GM13976 (cell line): Measurements from ENCODE around the gene RAET1L.
"Not testable (repeated sequence)": the region's sequence is repeated elsewhere in the genome, so short reads cannot be mapped to it uniquely, and the experiment has no call there.

ENCODE experiments used
- DNase-seq: peaks from one replicate; pipeline ENCODE4 v3.0.0; 2012; ENCODE audit warnings: low spot score
- CTCF ChIP-seq: IDR thresholded peaks from 2 replicates; pipeline ENCODE4 v1.5.1; 2012; ENCODE audit warnings: borderline replicate concordance, mild to moderate bottlenecking; ENCODE audit not compliant: insufficient read depth; ENCODE audit errors: extremely low read depth, missing control alignments, control extremely low read depth
- in situ Hi-C: fragments of 300-500 bp; cut with MboI; formaldehyde crosslinking; loops from one replicate; pipeline ENCODE4 v1.12.0; 2022; ENCODE audit warnings: low sequenced_read_pairs, mixed read lengths, inconsistent platforms; ENCODE audit not compliant: unreplicated experiment

Gene RAET1L

DNA sequence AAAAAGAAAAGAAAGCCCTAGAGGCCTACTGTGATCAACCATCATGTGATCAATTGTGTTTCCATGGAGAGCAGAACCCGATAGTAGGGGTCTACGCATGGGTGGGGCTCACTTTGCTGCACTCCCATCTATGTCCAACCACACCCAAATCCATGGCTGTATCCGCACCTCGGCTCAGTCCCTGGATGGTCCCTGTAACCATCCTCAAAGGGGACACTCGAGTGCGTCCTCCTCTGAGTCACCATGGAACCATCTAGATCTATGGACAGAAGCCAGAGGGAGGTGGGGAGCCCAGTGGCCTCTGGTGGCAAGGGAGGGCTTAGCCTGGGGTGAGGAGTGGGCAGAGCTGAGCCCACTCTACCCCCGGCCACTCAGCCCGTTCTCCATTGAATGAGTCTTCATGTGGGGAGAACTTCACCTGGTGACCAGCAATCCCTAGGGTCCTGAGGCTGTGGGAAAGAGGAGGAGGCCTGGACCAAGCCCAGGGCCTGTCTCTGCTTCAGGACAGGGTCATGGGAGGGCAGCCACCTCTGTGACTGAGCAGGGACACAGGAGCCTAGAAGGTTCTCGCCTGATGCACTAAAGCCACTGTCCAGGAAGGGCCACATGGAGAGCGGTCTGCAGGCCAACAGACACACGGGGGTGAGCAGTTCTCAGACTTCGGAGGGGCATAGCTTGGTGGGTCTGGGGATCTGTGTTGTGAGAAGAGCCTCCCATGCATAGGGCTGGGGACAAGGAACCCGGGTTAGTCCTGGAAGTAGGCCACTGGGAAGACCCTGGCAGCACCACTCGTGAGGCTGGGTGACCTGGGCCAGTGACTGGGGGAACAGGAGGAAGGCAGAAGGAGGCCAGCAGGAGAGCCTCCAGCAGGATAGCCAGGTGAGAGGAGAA, 19.3 kb downstream of the RAET1L start:
- no peak for DNase-seq
- TF ChIP-seq CTCF = no peak
- in situ Hi-C loops = loop anchor here (5.0 kb wide), 1 partner anchor 69 kb away; no protein-coding TSS in a partner anchor

GRCh38 chr6:150004783-150005717, 20.3 kb downstream of the RAET1L start:
- no peak for TF ChIP-seq CTCF
- in situ Hi-C loops = loop anchor here (5.0 kb wide), 1 partner anchor 68 kb away; no protein-coding TSS in a partner anchor

DNA sequence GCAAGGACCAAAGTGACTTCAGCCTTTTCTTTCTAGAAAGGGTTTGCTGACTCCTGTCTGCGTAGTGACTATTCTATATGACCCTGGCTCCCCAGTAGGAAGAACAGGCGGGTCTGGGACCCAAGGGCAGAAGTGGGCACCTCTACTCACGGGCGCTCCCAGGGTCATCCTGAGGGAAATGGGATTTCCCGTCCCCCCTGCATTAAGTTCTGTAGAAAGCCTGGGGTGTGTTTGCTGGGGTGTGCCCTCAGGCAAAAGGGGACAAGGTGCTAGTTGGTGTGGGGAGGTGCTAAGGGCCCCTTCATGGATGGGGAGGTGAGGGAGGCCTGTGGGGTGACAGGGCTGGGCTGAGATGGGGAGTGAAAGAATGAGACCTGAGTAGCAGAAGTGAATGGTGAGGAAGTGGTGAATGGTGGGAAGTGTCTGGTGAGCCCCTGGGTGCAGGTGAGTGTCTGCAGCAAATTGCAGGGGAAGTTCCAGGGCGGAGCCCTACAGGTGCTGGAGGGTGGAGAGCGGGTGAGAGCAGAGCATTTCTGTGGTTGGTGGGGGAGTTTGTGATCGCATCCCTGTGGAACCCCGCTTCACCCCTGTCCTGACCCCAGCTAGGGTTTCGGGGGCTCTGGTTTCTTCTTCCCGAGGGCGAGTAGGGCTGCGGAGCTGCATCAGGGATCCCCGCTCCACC, 21.1 kb downstream of the RAET1L start:
- DNase-seq = peak; percentile 66
- in situ Hi-C loops = no loop called here
- TF ChIP-seq CTCF = no peak

More at GRCh38 chr6:150004783-150005717, 20.3 kb downstream of the RAET1L start:
- DNase-seq = peak; percentile 93

- DNase-seq, in situ Hi-C loops: not testable (repeated sequence)
Observed at GRCh38 chr6:150003599-150003998, 21.7 kb downstream of the RAET1L start.

- TF ChIP-seq CTCF = no peak
- in situ Hi-C loops = no loop called here
- no peak for DNase-seq
Observed at GRCh38 chr6:150002710-150003109, 22.6 kb downstream of the RAET1L start.

- in situ Hi-C loops = no loop called here
- DNase-seq = peak; percentile 68
- no peak for TF ChIP-seq CTCF
Observed at GRCh38 chr6:150001295-150002008, 23.9 kb downstream of the RAET1L start.
